ENCODE results near the gene PLD3.

DNA sequence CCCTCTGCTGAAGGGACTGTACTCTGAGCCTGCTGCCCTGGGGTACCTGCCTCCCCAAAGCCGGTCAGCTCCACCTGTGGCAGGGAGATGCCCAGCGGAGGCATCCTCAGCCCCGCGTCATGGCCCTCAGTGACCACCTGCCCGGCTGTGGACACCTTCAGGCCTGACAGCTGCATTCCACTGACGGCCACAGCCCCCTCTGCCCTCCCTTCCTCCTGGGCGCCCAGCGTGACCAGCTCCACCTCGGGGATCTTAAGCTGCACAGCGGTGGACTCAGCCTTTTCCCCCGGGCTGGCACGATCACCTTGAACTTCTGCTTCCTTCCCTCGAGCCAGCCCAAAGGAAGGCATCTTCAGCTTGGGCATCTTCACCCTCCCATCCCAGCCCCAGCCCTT is 46.3 kb downstream of the PLD3 start:
- no peak for TF ChIP-seq POLR2A (IDR thresholded peaks at IDR 0.05; ENCODE audit: extremely low read depth, insufficient read length)
- TF ChIP-seq, protein P1, sequence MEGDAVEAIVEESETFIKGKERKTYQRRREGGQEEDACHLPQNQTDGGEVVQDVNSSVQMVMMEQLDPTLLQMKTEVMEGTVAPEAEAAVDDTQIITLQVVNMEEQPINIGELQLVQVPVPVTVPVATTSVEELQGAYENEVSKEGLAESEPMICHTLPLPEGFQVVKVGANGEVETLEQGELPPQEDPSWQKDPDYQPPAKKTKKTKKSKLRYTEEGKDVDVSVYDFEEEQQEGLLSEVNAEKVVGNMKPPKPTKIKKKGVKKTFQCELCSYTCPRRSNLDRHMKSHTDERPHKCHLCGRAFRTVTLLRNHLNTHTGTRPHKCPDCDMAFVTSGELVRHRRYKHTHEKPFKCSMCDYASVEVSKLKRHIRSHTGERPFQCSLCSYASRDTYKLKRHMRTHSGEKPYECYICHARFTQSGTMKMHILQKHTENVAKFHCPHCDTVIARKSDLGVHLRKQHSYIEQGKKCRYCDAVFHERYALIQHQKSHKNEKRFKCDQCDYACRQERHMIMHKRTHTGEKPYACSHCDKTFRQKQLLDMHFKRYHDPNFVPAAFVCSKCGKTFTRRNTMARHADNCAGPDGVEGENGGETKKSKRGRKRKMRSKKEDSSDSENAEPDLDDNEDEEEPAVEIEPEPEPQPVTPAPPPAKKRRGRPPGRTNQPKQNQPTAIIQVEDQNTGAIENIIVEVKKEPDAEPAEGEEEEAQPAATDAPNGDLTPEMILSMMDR (IDR thresholded peaks at IDR 0.05; ENCODE audit: low read depth, low read length) = no peak
